Measurements from ENCODE around the gene RNF114. TPM values are rescaled to one million over a fixed set of nuclear protein-coding genes. Genes with fewer than 3 reads are reported as not detected.

Gene RNF114
- total and polyA plus RNA-seq, 10 of the 15 experiments (the other 5 are each of a cell fraction or from before 2014, with no cell fraction given) = 28.0 to 82.3 (median 47.2) TPM

DNA sequence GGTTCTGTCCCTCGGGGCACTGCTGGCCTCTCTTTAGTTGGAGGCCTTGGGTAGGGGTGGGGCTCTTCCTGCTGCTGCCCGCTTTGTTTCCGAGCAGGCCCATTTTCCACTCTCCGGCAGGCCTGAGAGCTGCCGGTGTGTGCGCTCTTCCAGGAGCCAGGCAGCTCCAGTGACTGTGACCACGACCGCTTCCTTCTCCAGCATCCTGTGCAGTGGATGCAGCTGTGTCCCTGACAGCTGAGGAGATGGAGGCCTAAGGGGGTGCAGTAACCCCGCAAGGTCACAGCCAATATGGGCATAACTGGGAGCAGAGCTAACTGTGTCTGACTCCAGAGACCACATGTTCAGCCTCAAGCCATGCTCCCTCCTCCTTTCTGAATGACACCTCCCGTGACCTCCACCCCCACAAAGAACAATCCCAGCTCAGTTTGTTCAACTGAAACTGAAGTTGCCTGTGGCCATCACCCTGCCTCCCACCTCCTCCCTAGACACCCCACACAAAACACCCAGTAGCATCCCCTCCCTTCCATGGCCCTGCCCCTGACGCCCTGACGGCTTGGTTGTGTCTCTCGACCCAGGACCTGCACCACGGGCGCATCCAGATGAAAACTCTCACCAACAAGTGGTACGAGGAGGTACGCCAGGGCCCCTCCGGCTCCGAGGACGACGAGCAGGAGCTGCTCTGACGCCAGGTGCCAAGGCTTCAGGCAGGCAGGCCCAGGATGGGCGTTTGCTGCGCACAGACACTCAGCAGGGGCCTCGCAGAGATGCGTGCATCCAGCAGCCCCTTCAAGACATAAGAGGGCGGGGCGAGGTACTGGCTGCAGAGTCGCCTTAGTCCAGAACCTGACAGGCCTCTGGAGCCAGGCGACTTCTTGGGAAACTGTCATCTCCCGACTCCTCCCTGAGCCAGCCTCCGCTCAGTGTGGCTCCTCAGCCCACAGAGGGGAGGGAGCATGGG lies 48.7 kb upstream of the RNF114 start:
- ChIA-PET SMC1A (ENCODE audit: uncharacterized antibody, unreplicated experiment) (interaction anchor here (0.9 to 5.6 kb wide), 5 partner anchors 20 to 277 kb away, joined by 3 to 44 read pairs (median 4); no protein-coding TSS in a partner anchor), POLR2A (interaction anchor here (1.4 kb wide), 1 partner anchor 48 kb away, joined by 4 read pairs; no protein-coding TSS in a partner anchor), CTCF (interaction anchor here (0.7 to 3.4 kb wide), 24 partner anchors 9 to 351 kb away, joined by 3 to 21 read pairs (median 4); no protein-coding TSS in a partner anchor), RAD21 (ENCODE audit: unreplicated experiment) (interaction anchor here (0.6 to 2.7 kb wide), 12 partner anchors 34 to 346 kb away, joined by 3 to 17 read pairs (median 4); no protein-coding TSS in a partner anchor)
- H2AFZ ChIP-seq (ENCODE audit: control insufficient read depth, low read depth, low read length) = no peak overlapping the region
- no peak overlapping the region for H3K27ac ChIP-seq (ENCODE audit: control insufficient read depth, insufficient read depth)
- H4K20me1 ChIP-seq (ENCODE audit: control insufficient read depth, insufficient read depth) = no peaks in the 10 kb centered on the region
- no peak for ATAC-seq
- no peaks in the 10 kb centered on the region for H3K27me3 ChIP-seq (replicated peaks in 1 of 2; ENCODE audit: control insufficient read depth in 2 of 2, insufficient read depth in 2 of 2, low read length in 1 of 2)
- TF ChIP-seq BHLHE40 (IDR thresholded peaks at IDR 0.05; ENCODE audit: borderline replicate concordance in 1 of 2, low read depth in 2 of 2, low read length in 1 of 2) = 0 out of 4 replicates have a peak, but pooled peaks of 1 of the 2 experiments have one; percentile 5
- no peak for TF ChIP-seq IKZF2 (IDR thresholded peaks at IDR 0.05)
- no peak overlapping the region for H3K9ac ChIP-seq (ENCODE audit: control insufficient read depth, insufficient read depth, low read length)
- intact Hi-C loops (cut with micrococcal nuclease; ENCODE audit: unreplicated experiment) (loop anchor here (1.0 to 5.0 kb wide), 3 partner anchors 276 to 555 kb away; no protein-coding TSS in a partner anchor), in situ Hi-C loops (cut with MboI) (no loop called here)
- no peak overlapping the region for H3K4me2 ChIP-seq (ENCODE audit: control insufficient read depth, insufficient read depth)
- H3K36me3 ChIP-seq (ENCODE audit: control insufficient read depth in 2 of 2, insufficient read depth in 2 of 2, low read length in 1 of 2) = peaks cover 17 to 33% of the 10 kb centered on the region in 2 experiments
- no peak for FAIRE-seq
- no peaks in the 10 kb centered on the region for H3K9me3 ChIP-seq (replicated peaks; ENCODE audit: control insufficient read depth, insufficient read depth, low read length)
- BruUV-seq (replicated peaks) = no TSS peak
- no peak overlapping the region for H3K4me3 ChIP-seq
- DNase-seq (ENCODE audit: low read depth, low spot score) = no peak
- no peaks in the 10 kb centered on the region for H3K79me2 ChIP-seq (ENCODE audit: control insufficient read depth, insufficient read depth, low read length)
- H3K4me1 ChIP-seq (ENCODE audit: control insufficient read depth, insufficient read depth, low read length) = peaks cover 4% of the 10 kb centered on the region
- WGBS (ENCODE audit: insufficient coverage, insufficient replicate concordance, low lambda C conversion rate, missing lambda C conversion rate) = 92% methylated on average over 32 of the region's 32 CpGs

All from GM12878 (cell line).